Measurements from ENCODE around the gene FAM89B. TPM values are rescaled to one million over a fixed set of nuclear protein-coding genes. Genes with fewer than 3 reads are reported as not detected.

FAM89B gene
- total RNA-seq, 2 experiments from 2014 or later = 32.0 to 33.6 TPM

- CTCF ChIA-PET = interaction anchor here (0.8 to 3.9 kb wide), 9 partner anchors 10 to 71 kb away, joined by 3 to 16 read pairs (median 7); partner anchors contain the start of genes EHBP1L1, FAM89B, KCNK7 and SIPA1
- Mint-ChIP-seq H3K27me3 (ENCODE audit: low read depth) (no peaks in the 10 kb centered on the region), H3K4me3 (peak overlapping the region; percentile 86), H3K36me3 (ENCODE audit: low read depth) (peaks cover 37% of the 10 kb centered on the region), H3K9me3 (ENCODE audit: insufficient read depth) (no peaks in the 10 kb centered on the region), H3K27ac (peak overlapping the region; percentile 97), H3K4me1 (ENCODE audit: low read depth) (peaks cover 60% of the 10 kb centered on the region)
- ATAC-seq = no peak
- POLR2A ChIA-PET = interaction anchor here (0.6 to 2.5 kb wide), 12 partner anchors 24 to 191 kb away, joined by 3 to 24 read pairs (median 5); partner anchors contain the start of genes FAM89B, MALAT1, NEAT1 and SIPA1
- no peak for DNase-seq
Observed at GRCh38 chr11:65613091-65613928, 41.0 kb downstream of the FAM89B start.

GRCh38 chr11:65615229-65615949, 43.1 kb downstream of the FAM89B start, which contains the start of gene PCNX3:
Gene PCNX3, plus strand, starts transcription at chr11:65615776. Its CDS starts 536 bp downstream, at chr11:65616312.
- H3K9me3 Mint-ChIP-seq (ENCODE audit: insufficient read depth) = no peaks in the 10 kb centered on the region
- peak; percentile 100 for DNase-seq
- H3K27ac Mint-ChIP-seq = peak within 1 kb of the TSS; percentile 97
- peaks cover 44% of the 10 kb centered on the region for H3K4me1 Mint-ChIP-seq (ENCODE audit: low read depth)
- ATAC-seq = peak; percentile 91
- H3K4me3 Mint-ChIP-seq = peak within 1 kb of the TSS; percentile 98
- CTCF ChIA-PET = interaction anchor here (0.6 to 2.6 kb wide), 24 partner anchors 9 to 407 kb away, joined by 3 to 14 read pairs (median 4); partner anchors contain the start of genes AP5B1, EHBP1L1, FAM89B and MUS81
- POLR2A ChIA-PET = interaction anchor here (0.5 to 2.5 kb wide), 29 partner anchors 15 to 353 kb away, joined by 3 to 24 read pairs (median 4); partner anchors contain the start of genes CCDC85B, FAM89B, KAT5 and KCNK7
- no peaks in the 10 kb centered on the region for H3K27me3 Mint-ChIP-seq (ENCODE audit: low read depth)
- peaks cover 34% of the 10 kb centered on the region for H3K36me3 Mint-ChIP-seq (ENCODE audit: low read depth)

DNA sequence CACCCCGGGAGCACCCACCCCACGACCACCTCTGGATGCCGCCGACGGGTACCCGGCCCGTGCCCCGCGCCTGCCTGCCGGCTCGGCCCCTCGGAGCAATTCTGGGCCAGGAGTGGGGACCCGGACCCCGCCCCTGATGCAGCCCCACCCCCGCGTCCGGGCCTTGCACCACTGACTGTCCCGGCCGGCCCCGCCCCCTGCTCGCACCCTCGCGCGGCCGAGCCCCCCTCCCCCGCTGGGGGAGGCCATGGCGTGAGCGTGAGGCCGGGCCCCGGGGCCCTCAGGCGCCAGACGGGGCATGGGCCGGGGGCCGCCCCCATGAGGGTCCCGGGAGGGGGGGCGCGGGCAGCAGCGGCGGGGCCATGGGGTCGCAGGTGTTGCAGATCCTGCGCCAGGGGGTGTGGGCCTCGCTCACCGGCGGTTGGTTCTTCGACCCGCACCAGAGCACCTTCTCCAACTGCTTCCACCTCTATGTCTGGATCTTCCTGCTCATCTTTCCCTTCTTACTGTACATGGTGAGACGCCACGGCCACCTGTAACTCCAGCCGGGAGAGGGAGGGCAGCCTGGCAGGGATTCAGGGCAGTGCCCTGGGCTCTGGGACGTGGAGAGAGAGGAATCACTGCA, 43.7 kb downstream of the FAM89B start:
- peak; percentile 0 for ATAC-seq
- H3K9me3 Mint-ChIP-seq (ENCODE audit: insufficient read depth) = no peaks in the 10 kb centered on the region
- CTCF ChIA-PET = interaction anchor here (1.0 to 2.6 kb wide), 18 partner anchors 8 to 286 kb away, joined by 3 to 14 read pairs (median 6); partner anchors contain the start of genes AP5B1, EHBP1L1, FAM89B and SIPA1
- peaks cover 38% of the 10 kb centered on the region for H3K4me1 Mint-ChIP-seq (ENCODE audit: low read depth)
- H3K27ac Mint-ChIP-seq = peak overlapping the region; percentile 97
- H3K4me3 Mint-ChIP-seq = peak overlapping the region; percentile 98
- no peaks in the 10 kb centered on the region for H3K27me3 Mint-ChIP-seq (ENCODE audit: low read depth)
- no peak for DNase-seq
- H3K36me3 Mint-ChIP-seq (ENCODE audit: low read depth) = peaks cover 31% of the 10 kb centered on the region
- POLR2A ChIA-PET = interaction anchor here (0.5 to 2.5 kb wide), 15 partner anchors 16 to 275 kb away, joined by 3 to 24 read pairs (median 4); partner anchors contain the start of genes CCDC85B, MALAT1 and SIPA1

- ChIA-PET POLR2A (interaction anchor here (0.5 to 1.9 kb wide), 9 partner anchors 10 to 237 kb away, joined by 3 to 12 read pairs (median 3); partner anchors contain the start of gene SIPA1), CTCF (interaction anchor here (0.7 to 2.0 kb wide), 8 partner anchors 9 to 243 kb away, joined by 3 to 10 read pairs (median 5); no protein-coding TSS in a partner anchor)
- Mint-ChIP-seq H3K36me3 (ENCODE audit: low read depth) (peaks cover 32% of the 10 kb centered on the region), H3K9me3 (ENCODE audit: insufficient read depth) (no peaks in the 10 kb centered on the region), H3K4me3 (peak overlapping the region; percentile 98), H3K4me1 (ENCODE audit: low read depth) (peaks cover 34% of the 10 kb centered on the region), H3K27me3 (ENCODE audit: low read depth) (no peaks in the 10 kb centered on the region), H3K27ac (peak overlapping the region; percentile 95)
- DNase-seq (peak; percentile 66), ATAC-seq (no peak)
Observed at GRCh38 chr11:65616575-65617001, 44.2 kb downstream of the FAM89B start.

GRCh38 chr11:65617136-65617850, 45.0 kb downstream of the FAM89B start:
- ChIA-PET POLR2A (interaction anchor here (0.6 to 1.9 kb wide), 8 partner anchors 10 to 355 kb away, joined by 3 to 12 read pairs (median 3); partner anchors contain the start of gene SIPA1), CTCF (interaction anchor here (0.7 to 2.0 kb wide), 8 partner anchors 9 to 242 kb away, joined by 3 to 10 read pairs (median 5); no protein-coding TSS in a partner anchor)
- H3K36me3 Mint-ChIP-seq (ENCODE audit: low read depth) = peaks cover 35% of the 10 kb centered on the region
- no peaks in the 10 kb centered on the region for H3K9me3 Mint-ChIP-seq (ENCODE audit: insufficient read depth)
- H3K4me1 Mint-ChIP-seq (ENCODE audit: low read depth) = peaks cover 30% of the 10 kb centered on the region
- H3K27me3 Mint-ChIP-seq (ENCODE audit: low read depth) = no peaks in the 10 kb centered on the region
- DNase-seq (no peak), ATAC-seq (no peak)
- peak overlapping the region; percentile 98 for H3K4me3 Mint-ChIP-seq
- H3K27ac Mint-ChIP-seq = peak overlapping the region; percentile 95

DNA sequence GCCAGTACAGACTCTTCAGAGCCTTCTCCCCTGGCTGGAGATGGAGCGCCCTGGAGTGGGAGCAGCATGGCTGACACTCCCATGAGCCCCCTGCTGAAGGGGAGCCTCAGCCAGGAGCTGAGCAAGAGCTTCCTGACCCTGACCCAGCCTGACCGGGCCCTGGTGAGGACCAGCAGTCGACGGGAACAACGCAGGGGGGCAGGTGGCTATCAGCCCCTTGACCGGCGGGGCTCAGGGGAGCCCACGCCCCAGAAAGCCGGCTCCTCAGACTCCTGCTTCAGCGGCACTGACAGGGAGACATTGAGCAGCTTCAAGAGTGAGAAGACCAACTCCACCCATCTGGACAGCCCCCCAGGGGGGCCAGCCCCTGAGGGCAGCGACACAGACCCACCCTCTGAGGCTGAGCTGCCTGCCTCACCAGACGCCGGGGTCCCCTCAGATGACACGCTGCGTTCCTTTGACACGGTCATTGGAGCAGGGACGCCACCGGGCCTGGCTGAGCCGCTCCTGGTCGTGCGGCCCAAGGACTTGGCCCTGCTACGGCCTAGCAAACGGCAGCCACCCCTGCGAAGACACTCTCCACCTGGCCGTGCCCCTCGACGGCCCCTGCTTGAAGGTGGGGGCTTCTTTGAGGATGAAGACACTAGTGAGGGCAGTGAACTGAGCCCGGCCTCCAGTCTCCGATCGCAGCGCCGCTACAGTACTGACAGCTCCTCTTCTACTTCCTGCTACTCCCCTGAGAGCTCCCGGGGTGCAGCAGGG, 45.8 kb downstream of the FAM89B start:
- Mint-ChIP-seq H3K4me3 (peak overlapping the region; percentile 15), H3K36me3 (ENCODE audit: low read depth) (peaks cover 34% of the 10 kb centered on the region), H3K27me3 (ENCODE audit: low read depth) (no peaks in the 10 kb centered on the region), H3K9me3 (ENCODE audit: insufficient read depth) (no peaks in the 10 kb centered on the region), H3K4me1 (ENCODE audit: low read depth) (peaks cover 21% of the 10 kb centered on the region), H3K27ac (peak overlapping the region; percentile 43)
- POLR2A ChIA-PET = interaction anchor here (0.6 to 1.9 kb wide), 3 partner anchors 20 to 356 kb away, joined by 3 to 12 read pairs (median 5); partner anchors contain the start of gene SIPA1
- DNase-seq = no peak
- CTCF ChIA-PET = interaction anchor here (0.8 to 2.0 kb wide), 2 partner anchors 35 to 78 kb away, joined by 3 to 5 read pairs; no protein-coding TSS in a partner anchor
- ATAC-seq = no peak

- Mint-ChIP-seq H3K27ac (no peak overlapping the region), H3K36me3 (ENCODE audit: low read depth) (peaks cover 34% of the 10 kb centered on the region), H3K9me3 (ENCODE audit: insufficient read depth) (no peaks in the 10 kb centered on the region), H3K4me3 (no peak overlapping the region), H3K4me1 (ENCODE audit: low read depth) (peaks cover 20% of the 10 kb centered on the region), H3K27me3 (ENCODE audit: low read depth) (no peaks in the 10 kb centered on the region)
- ChIA-PET CTCF (interaction anchor here (0.8 kb wide), 1 partner anchor 34 kb away, joined by 3 read pairs; no protein-coding TSS in a partner anchor), POLR2A (interaction anchor here (0.9 kb wide), 1 partner anchor 35 kb away, joined by 5 read pairs; no protein-coding TSS in a partner anchor)
- ATAC-seq = no peak
- DNase-seq = no peak
Observed at GRCh38 chr11:65618763-65619162, 46.4 kb downstream of the FAM89B start.

GRCh38 chr11:65619281-65619928, 47.1 kb downstream of the FAM89B start:
- Mint-ChIP-seq H3K4me1 (ENCODE audit: low read depth) (peaks cover 20% of the 10 kb centered on the region), H3K36me3 (ENCODE audit: low read depth) (peaks cover 37% of the 10 kb centered on the region), H3K9me3 (ENCODE audit: insufficient read depth) (no peaks in the 10 kb centered on the region), H3K27me3 (ENCODE audit: low read depth) (no peaks in the 10 kb centered on the region), H3K4me3 (no peak overlapping the region), H3K27ac (no peak overlapping the region)
- ChIA-PET CTCF (interaction anchor here (0.8 kb wide), 1 partner anchor 34 kb away, joined by 3 read pairs; no protein-coding TSS in a partner anchor), POLR2A (no interaction called here)
- ATAC-seq (no peak), DNase-seq (no peak)

DNA sequence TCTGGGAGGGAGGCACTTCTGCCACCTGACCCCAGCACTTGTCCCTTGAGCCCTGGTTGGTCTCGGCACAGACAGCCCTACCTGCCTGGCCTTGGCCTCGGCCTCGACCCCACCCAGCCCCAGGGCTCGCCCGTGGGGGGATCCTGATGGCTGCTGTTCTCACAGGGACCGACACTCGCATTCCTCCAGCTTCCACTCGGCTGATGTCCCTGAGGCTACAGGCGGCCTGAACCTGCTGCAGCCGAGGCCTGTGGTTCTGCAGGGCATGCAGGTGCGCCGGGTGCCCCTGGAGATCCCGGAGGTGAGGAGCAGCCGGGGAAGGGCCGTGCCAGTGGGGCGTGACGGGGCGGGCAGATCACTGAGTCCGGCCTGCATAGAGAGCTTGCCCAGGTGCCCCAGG, 48.3 kb downstream of the FAM89B start:
- no peak for ATAC-seq
- POLR2A ChIA-PET = no interaction called here
- no peaks in the 10 kb centered on the region for H3K27me3 Mint-ChIP-seq (ENCODE audit: low read depth)
- no peak overlapping the region for H3K4me3 Mint-ChIP-seq
- H3K36me3 Mint-ChIP-seq (ENCODE audit: low read depth) = peaks cover 37% of the 10 kb centered on the region
- no peak overlapping the region for H3K27ac Mint-ChIP-seq
- no peaks in the 10 kb centered on the region for H3K9me3 Mint-ChIP-seq (ENCODE audit: insufficient read depth)
- CTCF ChIA-PET = no interaction called here
- H3K4me1 Mint-ChIP-seq (ENCODE audit: low read depth) = peaks cover 20% of the 10 kb centered on the region
- no peak for DNase-seq
